Measurements from ENCODE around the gene DUSP6. TPM values are rescaled to one million over a fixed set of nuclear protein-coding genes. Genes with fewer than 3 reads are reported as not detected.

DUSP6 gene
- total and polyA plus RNA-seq, 4 donors: 24.1 to 37.0 (median 35.3) TPM

- Histone ChIP-seq H3K27me3 (ENCODE audit: control insufficient read depth in 4 of 4, insufficient read depth in 4 of 4, low read length in 3 of 4) (no peaks in the 10 kb centered on the region), H3K27ac (ENCODE audit: low read depth in 1 of 2, low read length in 2 of 2) (peak overlapping the region in 1 of 2 donors; percentile 97), H3K9ac (ENCODE audit: low read depth in 1 of 2, low read length in 2 of 2) (no peak overlapping the region), H3K9me3 (ENCODE audit: control insufficient read depth in 4 of 4, low read length in 3 of 4) (no peaks in the 10 kb centered on the region), H3K36me3 (ENCODE audit: control insufficient read depth in 4 of 4, insufficient read depth in 3 of 4, low read depth in 1 of 4, low read length in 3 of 4) (peaks cover 0 to 2% (median 0%) of the 10 kb centered on the region in 4 donors), H3K4me1 (ENCODE audit: control insufficient read depth in 4 of 4, insufficient read depth in 4 of 4, low read length in 3 of 4) (peaks cover 10 to 34% (median 21%) of the 10 kb centered on the region in 4 donors), H3K4me3 (ENCODE audit: low read depth in 1 of 3, low read length in 3 of 3) (no peak overlapping the region)
- no peak for DNase-seq (ENCODE audit: low spot score)
- TF ChIP-seq, protein P1, sequence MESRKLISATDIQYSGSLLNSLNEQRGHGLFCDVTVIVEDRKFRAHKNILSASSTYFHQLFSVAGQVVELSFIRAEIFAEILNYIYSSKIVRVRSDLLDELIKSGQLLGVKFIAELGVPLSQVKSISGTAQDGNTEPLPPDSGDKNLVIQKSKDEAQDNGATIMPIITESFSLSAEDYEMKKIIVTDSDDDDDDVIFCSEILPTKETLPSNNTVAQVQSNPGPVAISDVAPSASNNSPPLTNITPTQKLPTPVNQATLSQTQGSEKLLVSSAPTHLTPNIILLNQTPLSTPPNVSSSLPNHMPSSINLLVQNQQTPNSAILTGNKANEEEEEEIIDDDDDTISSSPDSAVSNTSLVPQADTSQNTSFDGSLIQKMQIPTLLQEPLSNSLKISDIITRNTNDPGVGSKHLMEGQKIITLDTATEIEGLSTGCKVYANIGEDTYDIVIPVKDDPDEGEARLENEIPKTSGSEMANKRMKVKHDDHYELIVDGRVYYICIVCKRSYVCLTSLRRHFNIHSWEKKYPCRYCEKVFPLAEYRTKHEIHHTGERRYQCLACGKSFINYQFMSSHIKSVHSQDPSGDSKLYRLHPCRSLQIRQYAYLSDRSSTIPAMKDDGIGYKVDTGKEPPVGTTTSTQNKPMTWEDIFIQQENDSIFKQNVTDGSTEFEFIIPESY (IDR thresholded peaks at IDR 0.05): no peak
- 93% methylated on average over 6 of the region's 6 CpGs for WGBS
Observed at GRCh38 chr12:89391726-89392336, 39.5 kb upstream of the DUSP6 start.

GRCh38 chr12:89390802-89391673 is 38.7 kb upstream of the DUSP6 start:
- peak overlapping the region in 1 of 2 donors; percentile 82 for H3K9ac ChIP-seq (ENCODE audit: low read depth in 1 of 2, low read length in 2 of 2)
- peaks cover 0 to 2% (median 0%) of the 10 kb centered on the region in 4 donors for H3K36me3 ChIP-seq (ENCODE audit: control insufficient read depth in 4 of 4, insufficient read depth in 3 of 4, low read depth in 1 of 4, low read length in 3 of 4)
- no peaks in the 10 kb centered on the region for H3K27me3 ChIP-seq (ENCODE audit: control insufficient read depth in 4 of 4, insufficient read depth in 4 of 4, low read length in 3 of 4)
- H3K27ac ChIP-seq (ENCODE audit: low read depth in 1 of 2, low read length in 2 of 2): peak overlapping the region; percentile 90 to 97
- H3K4me1 ChIP-seq (ENCODE audit: control insufficient read depth in 4 of 4, insufficient read depth in 4 of 4, low read length in 3 of 4): peaks cover 10 to 38% (median 24%) of the 10 kb centered on the region in 4 donors
- TF ChIP-seq, protein P1 (IDR thresholded peaks at IDR 0.05): peak; percentile 74
- TF ChIP-seq, protein P2, sequence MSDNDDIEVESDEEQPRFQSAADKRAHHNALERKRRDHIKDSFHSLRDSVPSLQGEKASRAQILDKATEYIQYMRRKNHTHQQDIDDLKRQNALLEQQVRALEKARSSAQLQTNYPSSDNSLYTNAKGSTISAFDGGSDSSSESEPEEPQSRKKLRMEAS (IDR thresholded peaks at IDR 0.05): peak; percentile 99
- TF ChIP-seq HNF4G (IDR thresholded peaks at IDR 0.05): peak; percentile 22
- TF ChIP-seq TAF1 (conservative IDR thresholded peaks at IDR 0.05): no peak
- peak; percentile 88 for TF ChIP-seq FOXA2 (IDR thresholded peaks at IDR 0.05)
- TF ChIP-seq HNF4A (conservative IDR thresholded peaks at IDR 0.05): peak; percentile 86 to 92
- peak; percentile 99 for TF ChIP-seq NR2F2 (IDR thresholded peaks at IDR 0.05)
- TF ChIP-seq JUND (IDR thresholded peaks at IDR 0.05): peak; percentile 84 to 91
- peak; percentile 95 for TF ChIP-seq SP1 (IDR thresholded peaks at IDR 0.05)
- TF ChIP-seq RAD21 (IDR thresholded peaks at IDR 0.05): peak; percentile 54 to 69
- TF ChIP-seq YY1 (IDR thresholded peaks at IDR 0.05): peak; percentile 71
- peak; percentile 65 for TF ChIP-seq REST (IDR thresholded peaks at IDR 0.05)
- TF ChIP-seq RXRA (IDR thresholded peaks at IDR 0.05): peak; percentile 96 to 99
- TF ChIP-seq EGR1 (IDR thresholded peaks at IDR 0.05; ENCODE audit: low read depth in 2 of 2): peak; percentile 37 to 90
- TF ChIP-seq FOXA1 (IDR thresholded peaks at IDR 0.05): peak; percentile 61
- peak in 1 of 2 donors; percentile 24 for TF ChIP-seq GABPA (IDR thresholded peaks at IDR 0.05 in 1 of 2, conservative IDR thresholded peaks at IDR 0.05 in 1 of 2)
- TF ChIP-seq, protein P3, sequence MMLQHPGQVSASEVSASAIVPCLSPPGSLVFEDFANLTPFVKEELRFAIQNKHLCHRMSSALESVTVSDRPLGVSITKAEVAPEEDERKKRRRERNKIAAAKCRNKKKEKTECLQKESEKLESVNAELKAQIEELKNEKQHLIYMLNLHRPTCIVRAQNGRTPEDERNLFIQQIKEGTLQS (IDR thresholded peaks at IDR 0.05): peak; percentile 90
- no peak for TF ChIP-seq CTCF (IDR thresholded peaks at IDR 0.05; ENCODE audit: low read depth, low read length, missing input control)
- H3K9me3 ChIP-seq (ENCODE audit: control insufficient read depth in 4 of 4, low read length in 3 of 4): no peaks in the 10 kb centered on the region
- DNase-seq (ENCODE audit: low spot score): no peak
- H3K4me3 ChIP-seq (ENCODE audit: low read depth in 1 of 3, low read length in 3 of 3): no peak overlapping the region
- 45% methylated on average over 3 of the region's 3 CpGs for WGBS

Data from liver (tissue), 9 donors.